Measurements from ENCODE around the gene C1QL4.

DNA sequence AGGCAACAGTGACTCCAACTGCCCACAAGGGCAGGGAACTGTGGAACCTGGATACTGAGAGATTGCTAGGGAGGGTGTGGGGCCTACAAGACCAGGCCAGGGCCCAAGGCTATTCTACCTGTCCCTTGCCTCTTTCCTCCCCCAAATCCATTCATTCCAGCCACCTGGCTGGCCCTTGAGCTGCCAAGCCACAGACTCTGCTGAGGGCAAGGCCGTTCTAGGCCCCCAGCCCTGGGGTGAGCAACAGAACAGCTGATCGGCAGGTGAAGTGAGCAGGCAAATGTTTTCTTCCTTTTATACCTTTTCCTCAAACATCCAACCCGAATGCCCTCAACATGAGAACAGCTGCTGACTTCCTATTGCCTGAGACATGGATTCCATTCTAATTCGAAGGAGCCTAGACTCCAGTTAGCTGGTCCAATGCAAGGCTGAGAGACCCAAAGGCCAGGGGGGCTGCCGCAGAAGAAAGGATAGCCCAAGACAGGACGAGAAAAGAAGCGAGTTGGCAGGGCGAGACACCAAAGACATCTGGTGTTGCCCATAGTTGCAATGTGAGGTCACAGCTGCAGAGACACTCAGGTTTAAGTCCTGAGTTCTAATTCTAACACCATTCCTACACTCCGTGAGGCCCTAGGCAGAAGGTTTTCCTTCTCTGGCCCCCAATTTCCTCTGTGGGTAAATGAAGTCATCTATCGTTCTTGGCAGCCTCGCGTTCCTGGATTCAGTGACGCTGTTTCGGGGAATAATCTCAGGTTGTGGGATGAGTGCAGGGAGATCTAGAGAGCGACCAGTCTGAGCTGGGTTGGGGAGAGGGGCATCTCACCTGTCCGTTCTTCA lies 1.7 kb downstream of the C1QL4 start:
- no peak for TF ChIP-seq POLR2A (IDR thresholded peaks at IDR 0.05)
- no peak for TF ChIP-seq CTCF (IDR thresholded peaks at IDR 0.05)

Data from esophagus squamous epithelium (tissue), 4 donors.